Peyer's patch (tissue), 4 donors: ENCODE measurements around the gene FGGY. TPM values are rescaled to one million over a fixed set of nuclear protein-coding genes. Genes with fewer than 3 reads are reported as not detected.

Experiments used
- DNase-seq, 3 donors: peaks; one replicate each; pipeline ENCODE4 v3.0.0-alpha.2; 2017 to 2019
- H3K27ac ChIP-seq, 4 donors: fragments of 200-600 bp; sonication (generic); one replicate each; pipeline ENCODE4 v1.5.1; 2016 to 2019
- H3K27me3 ChIP-seq, 2 donors: fragments of 200-600 bp; sonication (generic); one replicate each; pipeline ENCODE4 v1.5.1; 2019
- H3K36me3 ChIP-seq, 3 donors: fragments of 200-600 bp; sonication (generic); one replicate each; pipeline ENCODE4 v1.5.1; 2016 to 2019
- H3K4me1 ChIP-seq, 4 donors: fragments of 200-600 bp; sonication (generic); one replicate each; pipeline ENCODE4 v1.5.1; 2016 to 2019
- H3K4me3 ChIP-seq, 4 donors: fragments of 200-600 bp; sonication (generic); 1 replicate in 3 of 4; 2 replicates in 1 of 4; pipeline ENCODE4 v1.5.1; 2016 to 2019; ENCODE audit warnings: mild to moderate bottlenecking in 1 of 4
- H3K9me3 ChIP-seq, 4 donors: fragments of 200-600 bp; sonication (generic); one replicate each; pipeline ENCODE4 v1.5.1; 2016 to 2019; ENCODE audit warnings: mild to moderate bottlenecking in 1 of 4
- CTCF ChIP-seq, 6 experiments: fragments of 450-650 bp in 4 of 6; fragments of 200-600 bp in 2 of 6; sonication (generic) in 1 of 6; IDR thresholded peaks; one replicate each; pipeline ENCODE4 v1.5.1; 2017 to 2019; ENCODE audit warnings: antibody characterized with exemption in 6 of 6, mild to moderate bottlenecking in 3 of 6, moderate library complexity in 1 of 6
- POLR2A ChIP-seq, 2 donors: fragments of 450-650 bp; IDR thresholded peaks; one replicate each; pipeline ENCODE4 v1.5.1; 2017; ENCODE audit warnings: antibody characterized with exemption in 2 of 2, mild to moderate bottlenecking in 2 of 2, moderate library complexity in 2 of 2
- total RNA-seq, 4 donors: library from RNA; depleted of rRNA; stranded (reverse); fragments of >200 nt; gene quantifications; one replicate each; pipeline ENCODE4 v1.1.0, GENCODE V29; 2016

The FGGY gene
- total RNA-seq, 4 donors from 2014 or later = 18.9 to 102 (median 33.6) TPM

GRCh38 chr1:59433440-59433813, 136.5 kb downstream of the FGGY start:
- Histone ChIP-seq H3K27me3 (no peaks in the 10 kb centered on the region), H3K9me3 (no peaks in the 10 kb centered on the region), H3K27ac (no peak overlapping the region), H3K4me1 (no peaks in the 10 kb centered on the region), H3K36me3 (no peaks in the 10 kb centered on the region), H3K4me3 (no peak overlapping the region)
- TF ChIP-seq CTCF (IDR thresholded peaks at IDR 0.05) (no peak), POLR2A (IDR thresholded peaks at IDR 0.05) (no peak)
- no peak for DNase-seq

- Histone ChIP-seq H3K9me3 (no peaks in the 10 kb centered on the region), H3K4me1 (no peaks in the 10 kb centered on the region), H3K36me3 (no peaks in the 10 kb centered on the region), H3K27me3 (no peaks in the 10 kb centered on the region), H3K27ac (no peak overlapping the region), H3K4me3 (no peak overlapping the region)
- no peak for DNase-seq
- no peak for TF ChIP-seq POLR2A (IDR thresholded peaks at IDR 0.05)
- no peak for TF ChIP-seq CTCF (IDR thresholded peaks at IDR 0.05)
Measured at GRCh38 chr1:59434336-59434735, 137.4 kb downstream of the FGGY start.

GRCh38 chr1:59436637-59437036, 139.7 kb downstream of the FGGY start:
- H3K9me3 ChIP-seq = no peaks in the 10 kb centered on the region
- no peak for DNase-seq
- H3K36me3 ChIP-seq = no peaks in the 10 kb centered on the region
- H3K4me1 ChIP-seq = no peaks in the 10 kb centered on the region
- TF ChIP-seq CTCF (IDR thresholded peaks at IDR 0.05) = no peak
- TF ChIP-seq POLR2A (IDR thresholded peaks at IDR 0.05) = no peak
- no peaks in the 10 kb centered on the region for H3K27me3 ChIP-seq
- H3K27ac ChIP-seq = no peak overlapping the region
- no peak overlapping the region for H3K4me3 ChIP-seq

GRCh38 chr1:59438058-59438560, 141.2 kb downstream of the FGGY start:
- H3K27me3 ChIP-seq = no peaks in the 10 kb centered on the region
- no peak for DNase-seq
- no peaks in the 10 kb centered on the region for H3K9me3 ChIP-seq
- H3K4me1 ChIP-seq = no peaks in the 10 kb centered on the region
- TF ChIP-seq POLR2A (IDR thresholded peaks at IDR 0.05) (no peak), CTCF (IDR thresholded peaks at IDR 0.05) (no peak)
- no peak overlapping the region for H3K27ac ChIP-seq
- H3K4me3 ChIP-seq = no peak overlapping the region
- no peaks in the 10 kb centered on the region for H3K36me3 ChIP-seq

- TF ChIP-seq CTCF (IDR thresholded peaks at IDR 0.05) (no peak), POLR2A (IDR thresholded peaks at IDR 0.05) (no peak)
- Histone ChIP-seq H3K27me3 (no peaks in the 10 kb centered on the region), H3K27ac (no peak overlapping the region), H3K4me3 (no peak overlapping the region), H3K9me3 (no peaks in the 10 kb centered on the region), H3K36me3 (no peaks in the 10 kb centered on the region), H3K4me1 (peaks cover 0 to 5% (median 0%) of the 10 kb centered on the region in 4 donors)
- DNase-seq = no peak
Measured at GRCh38 chr1:59442492-59442891, 145.6 kb downstream of the FGGY start.

GRCh38 chr1:59443310-59443709, 146.4 kb downstream of the FGGY start:
- Histone ChIP-seq H3K36me3 (no peaks in the 10 kb centered on the region), H3K27ac (no peak overlapping the region), H3K27me3 (no peaks in the 10 kb centered on the region), H3K4me1 (peaks cover 0 to 5% (median 0%) of the 10 kb centered on the region in 4 donors), H3K4me3 (no peak overlapping the region), H3K9me3 (no peaks in the 10 kb centered on the region)
- DNase-seq = no peak
- no peak for TF ChIP-seq CTCF (IDR thresholded peaks at IDR 0.05)
